NB4 (cell line): ENCODE data around the gene ARCN1.

ENCODE experiments used
- CTCF ChIP-seq: IDR thresholded peaks from one replicate; pipeline ENCODE4 v1.5.1; 2012; ENCODE audit warnings: low read depth, low read length
- MYC ChIP-seq: IDR thresholded peaks from 2 replicates; pipeline ENCODE4 v1.6.1; 2011; ENCODE audit warnings: low read depth, low read length
- POLR2A ChIP-seq: IDR thresholded peaks from 2 replicates; pipeline ENCODE4 v1.6.1; 2011; ENCODE audit warnings: mild to moderate bottlenecking; ENCODE audit not compliant: insufficient read length; ENCODE audit errors: extremely low read depth

GRCh38 chr11:118610225-118610772, 38.1 kb downstream of the ARCN1 start:
- TF ChIP-seq CTCF (no peak), MYC (no peak), POLR2A (no peak)
